Activated CD4-positive, alpha-beta T cell treated with anti-CD3 and anti-CD28 coated beads for 4 hours (primary cell): ENCODE measurements around the gene RIMOC1.

Source experiments
- DNase-seq, 2 donors: peaks; one replicate each; pipeline ENCODE4 v3.0.0-alpha.2; 2020

RIMOC1 gene, protein sequence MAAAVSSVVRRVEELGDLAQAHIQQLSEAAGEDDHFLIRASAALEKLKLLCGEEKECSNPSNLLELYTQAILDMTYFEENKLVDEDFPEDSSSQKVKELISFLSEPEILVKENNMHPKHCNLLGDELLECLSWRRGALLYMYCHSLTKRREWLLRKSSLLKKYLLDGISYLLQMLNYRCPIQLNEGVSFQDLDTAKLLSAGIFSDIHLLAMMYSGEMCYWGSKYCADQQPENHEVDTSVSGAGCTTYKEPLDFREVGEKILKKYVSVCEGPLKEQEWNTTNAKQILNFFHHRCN

GRCh38 chr5:41903892-41904799 lies at the start of gene RIMOC1:
RIMOC1 (plus strand) TSS chr5:41904344; CDS start chr5:41904368, 24 bp downstream.
- DNase-seq: peak; percentile 94 to 95

DNA sequence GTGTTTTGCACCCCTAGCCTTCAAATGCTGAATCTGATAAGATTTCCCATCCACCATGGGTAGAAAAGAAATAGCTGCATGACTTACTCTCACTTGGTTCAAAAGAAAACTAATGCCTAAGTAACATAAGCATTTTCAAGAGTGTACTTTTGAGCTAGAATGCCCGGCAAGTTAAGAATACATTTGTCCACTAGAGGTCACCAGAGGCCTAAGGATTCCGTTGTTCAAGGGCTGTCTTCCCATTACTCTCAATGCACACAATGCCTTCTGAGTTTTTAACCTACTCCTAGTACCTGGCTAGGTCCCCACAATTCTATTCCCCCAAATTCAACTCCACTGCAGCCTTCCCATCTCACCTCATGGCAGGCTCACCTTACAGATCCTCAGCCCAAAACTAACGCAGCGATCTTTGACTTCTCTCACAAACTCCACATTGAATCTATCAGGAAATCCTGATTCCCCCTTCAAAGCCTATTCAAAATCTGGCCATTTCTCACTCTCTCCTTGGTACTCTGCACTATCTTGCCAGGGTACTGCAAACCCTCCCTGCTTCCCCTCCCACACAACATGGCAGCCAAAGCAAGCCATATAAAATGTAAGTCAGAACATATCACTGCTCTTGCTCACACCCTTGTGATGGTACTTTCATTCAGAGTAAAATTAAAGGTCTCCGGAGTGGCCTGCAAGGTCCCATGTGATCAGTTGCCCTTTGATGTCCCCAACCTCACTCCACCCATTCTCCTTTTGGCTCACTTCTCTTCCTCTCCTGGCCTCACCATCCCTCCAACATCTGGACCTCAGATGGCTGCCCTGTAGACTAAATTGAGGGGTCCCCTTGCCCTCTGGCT lies 47.3 kb upstream of the RIMOC1 start:
- peak; percentile 39 to 71 for DNase-seq

GRCh38 chr5:41857989-41858388 lies 46.2 kb upstream of the RIMOC1 start:
- DNase-seq: no peak

GRCh38 chr5:41858890-41859289 lies 45.3 kb upstream of the RIMOC1 start:
- no peak for DNase-seq

- DNase-seq: no peak
These were observed 40.2 kb upstream of the RIMOC1 start for GRCh38 chr5:41863871-41864486.

- peak in 1 of 2 donors; percentile 6 for DNase-seq
These were observed 34.9 kb upstream of the RIMOC1 start for GRCh38 chr5:41869151-41869723.

- DNase-seq: peak; percentile 92
These were observed 34.2 kb upstream of the RIMOC1 start, which contains the start of gene OXCT1 for GRCh38 chr5:41869724-41870626. OXCT1 (minus strand) TSS chr5:41870425; CDS start chr5:41870358, 67 bp downstream.

DNA sequence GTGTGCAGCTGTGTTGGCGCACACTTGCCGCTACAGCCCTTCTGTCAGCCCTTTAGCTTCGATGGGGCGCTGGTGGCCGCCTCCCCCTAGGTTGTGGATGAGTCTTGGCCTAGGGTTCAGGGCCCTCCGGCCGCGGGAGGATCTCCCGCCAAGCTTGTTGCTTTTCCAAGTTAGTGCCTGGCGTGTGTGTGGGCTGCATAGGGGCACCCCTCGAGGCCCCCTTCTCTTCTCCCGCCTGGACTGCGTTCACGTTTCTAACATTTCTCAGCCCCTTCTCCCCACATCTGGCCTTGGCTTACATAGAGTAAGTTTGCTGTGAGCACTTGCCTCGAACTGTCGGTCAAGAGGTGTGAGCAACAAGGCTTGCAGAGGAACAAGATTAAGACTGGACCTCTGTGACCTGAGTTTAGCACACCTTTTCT lies 33.5 kb upstream of the RIMOC1 start:
- DNase-seq: no peak

DNA sequence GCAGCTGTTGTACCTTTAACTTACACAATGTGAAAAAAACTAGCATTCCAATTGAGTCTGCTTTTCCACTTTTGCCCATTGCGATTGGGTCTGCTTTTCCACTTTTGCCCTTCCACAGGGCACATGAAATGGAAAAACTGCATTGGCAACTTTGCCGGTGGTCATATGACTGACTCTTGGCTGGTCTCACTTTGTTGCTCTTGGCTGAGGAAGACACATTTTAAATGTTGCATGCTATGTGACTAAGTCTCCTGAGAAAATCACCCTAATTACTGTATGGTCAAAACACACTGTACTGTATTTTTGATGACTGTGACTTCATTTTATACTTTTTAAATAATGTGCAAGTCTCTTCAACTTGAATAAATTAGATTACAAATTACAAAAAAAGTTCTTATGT lies 32.3 kb upstream of the RIMOC1 start:
- no peak for DNase-seq

DNA sequence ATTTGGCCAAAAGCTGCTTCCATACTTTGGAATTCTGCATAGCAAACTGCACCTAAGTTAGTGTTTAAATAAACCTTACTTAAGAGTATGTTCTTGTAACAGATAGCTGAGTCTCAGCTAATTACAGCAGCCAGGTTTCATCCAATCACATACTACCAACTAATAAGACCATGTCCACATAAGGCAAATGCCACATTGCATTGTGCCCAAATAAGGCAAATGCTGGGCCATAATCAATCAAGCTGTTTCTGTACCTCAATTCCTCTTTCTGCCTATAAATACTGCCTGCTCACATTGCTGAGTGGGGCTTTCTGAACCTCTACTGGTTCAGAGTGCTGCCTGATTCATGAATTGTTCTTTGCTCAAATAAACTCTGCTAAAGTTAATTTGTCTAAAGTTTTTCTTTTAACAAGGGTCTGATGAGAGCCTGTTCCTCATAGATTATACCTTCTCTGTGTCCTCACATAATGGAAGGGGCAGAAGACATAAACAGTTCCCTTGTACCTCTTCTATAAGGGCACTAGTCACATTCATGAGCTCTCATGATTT lies 29.6 kb upstream of the RIMOC1 start:
- DNase-seq: no peak

DNA sequence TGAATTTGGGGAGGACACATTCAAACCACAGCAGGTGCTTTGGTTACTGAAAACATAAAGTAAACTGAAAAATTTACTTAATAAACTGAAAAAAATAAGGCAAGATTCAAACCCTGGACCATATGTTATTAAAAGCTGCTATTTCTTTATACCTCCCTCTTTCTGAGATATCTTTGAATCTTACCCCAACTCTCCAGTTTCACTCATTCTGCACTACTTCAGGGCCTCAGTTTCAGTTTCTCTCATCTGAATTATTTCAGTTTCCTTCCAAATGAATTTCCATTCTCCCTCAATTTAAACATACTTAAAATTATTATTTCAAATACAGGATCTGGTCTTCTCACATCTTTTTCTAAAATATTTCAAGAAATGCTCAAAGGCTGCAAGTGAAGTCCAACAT lies 29.0 kb upstream of the RIMOC1 start:
- DNase-seq: no peak

- no peak for DNase-seq
These were observed 27.5 kb upstream of the RIMOC1 start for GRCh38 chr5:41876678-41877077.

GRCh38 chr5:41877408-41877807 lies 26.7 kb upstream of the RIMOC1 start:
- no peak for DNase-seq

DNA sequence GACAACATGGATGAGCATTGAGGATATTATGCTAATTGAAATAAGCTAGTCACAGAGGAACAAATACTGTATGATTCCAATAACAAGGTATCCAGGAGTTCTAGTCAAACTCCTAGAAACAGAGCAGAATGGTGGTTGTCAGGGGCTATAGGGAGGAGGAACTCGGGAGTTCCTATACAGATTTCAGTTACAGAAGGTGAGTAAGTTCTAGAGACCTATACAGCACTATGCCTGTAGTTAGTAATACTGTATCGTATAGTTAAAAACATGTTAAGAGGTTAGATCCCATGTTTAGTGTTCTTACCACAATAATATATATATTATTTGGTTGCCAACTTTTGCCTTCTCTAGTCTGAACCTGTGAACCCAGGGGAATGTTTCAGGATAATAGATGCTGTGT lies 26.0 kb upstream of the RIMOC1 start:
- no peak for DNase-seq

GRCh38 chr5:41878643-41879478 lies 25.3 kb upstream of the RIMOC1 start:
- no peak for DNase-seq

GRCh38 chr5:41882765-41883164 lies 21.4 kb upstream of the RIMOC1 start:
- DNase-seq: no peak

- DNase-seq: no peak
These were observed 20.9 kb upstream of the RIMOC1 start for GRCh38 chr5:41883243-41883642.

- DNase-seq: no peak
These were observed 20.2 kb upstream of the RIMOC1 start for GRCh38 chr5:41883936-41884335.

DNA sequence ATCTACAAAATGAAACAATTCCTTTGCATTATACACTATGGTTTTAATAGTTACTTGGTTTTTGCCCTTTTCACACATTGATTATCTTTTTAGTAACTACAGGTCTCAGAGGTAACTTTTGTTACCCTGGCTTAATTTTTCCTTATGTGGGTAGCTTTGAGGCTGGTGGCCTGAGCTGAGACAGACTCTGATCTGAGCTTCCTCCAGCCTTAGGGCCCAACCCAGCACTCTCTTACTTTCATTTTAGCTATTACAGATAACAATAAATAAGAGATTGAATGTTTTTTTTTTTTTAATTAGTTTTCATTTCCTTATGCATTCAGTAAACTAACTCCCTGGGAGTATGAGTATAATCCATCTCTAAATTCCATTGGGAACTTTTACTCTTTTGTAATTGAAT lies 18.9 kb upstream of the RIMOC1 start:
- no peak for DNase-seq
